Activated CD4-positive, alpha-beta T cell treated with anti-CD3 and anti-CD28 coated beads, Interleukin-2, amount 50 U/mL, for 16 hours (primary cell): ENCODE data around the gene SBNO2.
"Not testable (repeated sequence)": the region's sequence is repeated elsewhere in the genome, so short reads cannot be mapped to it uniquely, and the experiment has no call there.

ENCODE experiments used
- DNase-seq: peaks from one replicate; pipeline ENCODE4 v3.0.0-alpha.2; 2020

The SBNO2 gene

GRCh38 chr19:1206150-1206863 is 32.2 kb upstream of the SBNO2 start:
- no peak for DNase-seq

DNA sequence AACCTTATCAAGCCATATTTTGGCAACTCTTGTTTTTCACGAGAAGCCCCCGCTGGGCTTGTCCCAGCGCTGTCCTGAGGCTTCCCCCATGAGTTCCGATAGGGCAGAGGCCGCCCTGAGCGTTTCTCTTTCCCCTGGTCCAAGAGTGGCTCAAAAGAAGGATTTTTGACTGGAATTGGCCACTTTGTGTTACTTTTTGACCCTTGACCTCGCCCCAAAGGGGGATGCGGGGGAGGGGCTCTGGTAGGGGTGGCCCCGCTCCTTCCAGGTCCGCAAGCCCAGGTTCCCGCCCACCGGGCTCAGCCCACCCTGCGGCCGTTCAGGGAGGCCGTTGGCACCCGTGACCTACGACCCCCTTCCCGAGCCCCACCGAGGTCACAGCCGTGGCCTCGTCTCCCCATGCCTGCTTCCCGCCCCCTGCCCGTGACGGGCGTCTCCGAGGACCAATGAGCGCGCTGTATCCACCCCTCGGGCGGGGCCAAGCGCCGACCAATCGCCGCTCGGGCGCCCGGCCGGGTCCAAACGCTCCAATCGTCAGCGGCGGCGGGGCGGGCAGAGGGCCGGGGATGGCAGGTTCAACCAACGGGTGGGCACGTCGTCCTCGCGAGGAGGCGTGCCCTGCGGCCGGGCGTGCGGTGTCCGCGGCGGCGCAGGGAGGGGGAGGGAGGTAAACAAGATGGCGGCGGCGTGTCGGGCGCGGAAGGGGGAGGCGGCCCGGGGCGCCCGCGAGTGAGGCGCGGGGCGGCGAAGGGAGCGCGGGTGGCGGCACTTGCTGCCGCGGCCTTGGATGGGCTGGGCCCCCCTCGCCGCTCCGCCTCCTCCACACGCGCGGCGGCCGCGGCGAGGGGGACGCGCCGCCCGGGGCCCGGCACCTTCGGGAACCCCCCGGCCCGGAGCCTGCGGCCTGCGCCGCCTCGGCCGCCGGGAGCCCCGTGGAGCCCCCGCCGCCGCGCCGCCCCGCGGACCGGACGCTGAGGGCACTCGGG is 31.3 kb upstream of the SBNO2 start, which contains the start of gene STK11:
Gene STK11 (plus strand): TSS at position 665 of the 986 bp plus-strand sequence. CDS start 1,136 bp downstream, outside the sequence.
- peak; percentile 99 for DNase-seq

DNA sequence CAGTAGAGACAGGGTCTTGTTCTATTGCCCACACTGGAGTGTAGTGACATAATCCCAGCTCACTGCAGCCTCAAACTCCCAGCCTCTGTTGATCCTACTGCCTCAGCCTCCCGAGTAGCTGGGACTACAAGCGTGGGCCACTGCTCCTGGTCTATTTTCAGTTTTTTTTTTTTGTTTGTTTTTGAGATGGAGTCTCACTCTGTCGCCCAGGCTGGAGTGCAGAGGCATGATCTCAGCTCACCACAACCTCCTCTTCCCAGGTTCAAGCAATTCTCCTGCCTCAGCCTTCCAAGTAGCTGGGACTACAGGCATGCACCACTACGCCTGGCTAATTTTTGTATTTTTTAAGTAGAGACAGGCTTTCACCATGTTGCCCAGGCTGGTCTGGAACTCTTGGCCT is 26.5 kb upstream of the SBNO2 start:
- DNase-seq = not testable (repeated sequence)

GRCh38 chr19:1199531-1199930 is 25.5 kb upstream of the SBNO2 start:
- DNase-seq = no peak

DNA sequence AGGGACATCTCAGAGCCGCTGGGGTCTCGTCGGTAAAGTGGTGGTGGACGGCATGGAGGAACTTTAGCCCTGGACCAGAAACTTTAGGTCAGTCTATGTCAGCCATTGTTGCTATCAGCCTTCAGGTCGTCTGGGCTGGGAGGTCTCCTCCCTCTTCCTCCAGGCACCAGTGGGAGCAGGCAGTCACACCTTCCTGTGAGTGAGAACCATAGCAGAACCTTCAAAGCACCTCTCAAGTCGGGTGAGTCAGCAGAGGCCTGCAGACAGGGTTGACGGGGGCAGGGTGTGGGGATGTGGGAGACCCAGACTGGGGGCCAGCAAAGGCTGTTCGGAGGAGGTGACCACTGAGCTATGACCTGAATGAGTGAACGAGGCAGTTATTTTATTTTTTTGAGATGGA is 15.4 kb upstream of the SBNO2 start:
- peak; percentile 70 for DNase-seq

DNA sequence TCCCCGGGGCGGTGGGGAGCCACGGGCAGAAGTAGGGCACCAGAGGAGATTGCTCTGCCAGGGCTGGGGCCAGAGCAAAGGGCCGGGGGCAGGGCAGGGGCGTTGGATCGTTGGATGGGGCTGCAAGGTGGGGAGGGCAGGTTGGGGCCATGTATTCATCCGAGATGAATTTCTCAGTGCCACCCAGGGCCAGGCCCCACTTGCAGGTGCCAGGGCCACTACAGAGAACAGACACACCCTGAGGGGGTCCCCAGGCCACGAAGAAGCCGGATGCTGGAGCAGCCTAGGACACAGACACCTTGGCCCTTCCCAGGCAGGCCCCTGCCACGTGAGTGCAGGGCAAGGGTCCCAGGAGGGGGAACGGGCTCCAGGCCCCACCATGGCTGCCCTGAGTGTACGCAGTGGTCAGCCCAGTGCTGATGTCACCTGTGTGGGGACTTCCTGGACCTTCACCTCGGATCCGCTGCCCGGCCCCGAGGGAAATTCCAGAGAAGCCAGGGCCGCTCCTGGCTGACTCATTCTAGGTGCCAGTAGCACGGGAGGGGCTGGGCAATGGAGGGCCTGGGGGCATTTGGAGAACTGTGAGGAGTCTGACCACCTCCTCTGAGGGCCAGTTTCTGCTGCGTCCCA is 9.6 kb upstream of the SBNO2 start:
- no peak for DNase-seq

GRCh38 chr19:1182727-1183126 is 8.7 kb upstream of the SBNO2 start:
- no peak for DNase-seq

GRCh38 chr19:1182068-1182467 is 8.0 kb upstream of the SBNO2 start:
- DNase-seq = no peak

DNA sequence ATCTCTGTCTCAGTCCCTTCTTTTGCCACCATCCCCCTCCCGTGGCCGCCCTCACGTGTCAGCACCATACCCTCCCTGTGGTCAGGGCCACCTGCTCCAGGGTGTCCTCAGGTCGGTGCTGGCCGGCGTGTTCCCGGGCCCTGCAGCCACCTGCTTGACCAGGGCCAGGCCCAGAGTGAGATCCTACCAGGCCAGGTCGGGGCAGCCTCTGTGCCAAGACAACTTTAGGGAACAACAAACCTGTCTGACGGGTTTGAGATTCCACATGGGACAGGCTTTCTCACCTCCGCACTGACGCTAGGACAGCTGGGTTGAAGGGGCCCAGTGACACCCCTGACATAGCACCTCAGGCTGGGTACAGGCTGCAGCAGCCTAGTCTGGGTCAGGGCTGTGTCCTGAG is 7.5 kb upstream of the SBNO2 start:
- DNase-seq = no peak

- no peak for DNase-seq
Measured at GRCh38 chr19:1177322-1178114, 3.5 kb upstream of the SBNO2 start.

GRCh38 chr19:1173159-1173844 is 766 bp downstream of the SBNO2 start:
- no peak for DNase-seq

DNA sequence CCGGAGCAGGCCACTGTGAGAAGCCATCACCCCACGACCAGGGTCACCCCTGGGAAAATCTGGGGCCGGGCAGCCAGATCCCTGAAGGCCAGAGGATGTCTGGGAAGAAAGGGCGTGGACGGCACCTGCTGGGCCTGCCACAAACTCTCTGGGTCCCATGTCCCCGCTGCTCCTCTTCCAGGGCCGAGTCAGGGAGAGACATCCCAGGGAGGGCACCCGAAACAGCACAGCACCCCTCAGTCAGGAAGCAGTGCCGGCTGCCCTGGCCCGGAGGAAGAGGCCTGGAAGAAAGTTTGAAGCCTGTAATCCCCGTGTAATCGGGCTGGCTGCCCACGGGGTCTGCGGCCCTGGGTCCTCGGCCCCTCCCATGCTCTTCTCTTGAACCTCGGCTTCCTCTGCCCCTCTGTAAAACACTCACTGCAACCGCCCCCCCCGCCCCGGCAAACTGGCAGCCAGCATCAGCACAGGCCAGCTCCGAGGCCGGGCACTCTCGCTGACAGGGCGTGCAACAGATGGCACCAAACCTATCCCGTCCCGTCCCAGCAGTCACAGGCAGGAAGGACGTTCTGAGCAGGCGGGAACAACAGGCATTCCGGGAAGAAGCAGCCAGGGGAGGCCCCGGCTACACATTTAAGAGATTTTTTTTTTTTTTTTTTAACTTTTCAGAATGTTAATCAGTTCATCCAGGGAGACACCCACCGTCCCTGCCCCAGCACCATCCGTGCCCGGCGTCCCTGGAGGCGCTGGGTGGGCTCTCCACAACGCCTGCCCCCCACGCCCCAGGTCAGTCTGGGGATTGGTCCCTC is 1.5 kb downstream of the SBNO2 start:
- DNase-seq = no peak

- no peak for DNase-seq
Measured at GRCh38 chr19:1171755-1172352, 2.2 kb downstream of the SBNO2 start.

DNA sequence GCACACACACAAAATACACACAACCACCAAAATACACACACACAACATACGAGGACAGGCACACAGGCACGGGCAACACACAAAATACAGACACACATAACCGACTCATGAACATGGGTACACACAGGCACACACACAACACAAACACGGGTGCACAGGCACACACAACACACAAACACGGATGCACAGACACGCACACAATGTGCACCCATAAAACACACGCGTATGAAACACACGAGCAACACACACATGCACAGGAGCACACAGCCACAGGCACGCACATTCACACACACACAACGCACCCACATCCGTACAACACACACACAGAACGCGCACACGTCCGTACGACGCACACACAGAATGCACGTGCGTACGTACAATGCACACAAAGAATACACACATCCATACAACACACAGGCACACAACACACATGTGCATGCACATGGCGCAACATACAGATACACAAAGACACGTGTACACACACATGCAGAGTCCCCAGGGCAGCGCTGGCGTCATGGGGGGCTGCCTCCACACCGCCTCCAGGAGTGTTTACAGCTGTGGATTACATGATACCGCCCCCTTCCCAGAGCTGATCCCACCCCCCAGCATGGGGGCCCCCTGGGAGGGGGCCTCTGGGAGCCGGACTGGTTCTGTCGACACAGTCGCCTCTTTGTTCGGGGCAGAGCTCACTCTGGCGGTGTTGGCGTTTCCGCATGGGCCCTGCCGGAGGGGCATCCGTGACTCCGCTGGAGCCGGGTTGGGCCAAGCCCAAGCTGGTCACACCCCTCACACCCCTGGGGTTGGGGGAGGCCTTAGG is 2.9 kb downstream of the SBNO2 start:
- no peak for DNase-seq

GRCh38 chr19:1169921-1170885 is 3.9 kb downstream of the SBNO2 start:
- no peak for DNase-seq

DNA sequence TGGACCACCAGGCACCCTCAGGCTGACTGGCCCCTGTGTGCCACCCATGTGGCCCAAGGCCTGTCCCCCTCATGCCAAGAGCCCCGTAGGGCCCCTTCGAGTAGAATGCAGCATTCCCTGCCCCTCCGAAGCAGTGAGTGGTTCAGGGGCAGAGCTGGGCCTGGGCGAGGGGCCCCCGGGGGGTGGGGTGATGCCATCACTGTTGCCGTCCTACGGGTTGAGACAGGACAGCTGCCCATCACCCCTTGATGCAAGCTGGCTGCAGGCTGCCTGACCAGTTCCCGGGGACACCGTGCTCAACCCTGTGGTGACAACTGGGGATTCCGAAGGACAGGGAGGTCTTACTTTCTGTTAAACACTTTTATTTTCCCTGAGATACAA is 4.7 kb downstream of the SBNO2 start:
- DNase-seq = no peak

DNA sequence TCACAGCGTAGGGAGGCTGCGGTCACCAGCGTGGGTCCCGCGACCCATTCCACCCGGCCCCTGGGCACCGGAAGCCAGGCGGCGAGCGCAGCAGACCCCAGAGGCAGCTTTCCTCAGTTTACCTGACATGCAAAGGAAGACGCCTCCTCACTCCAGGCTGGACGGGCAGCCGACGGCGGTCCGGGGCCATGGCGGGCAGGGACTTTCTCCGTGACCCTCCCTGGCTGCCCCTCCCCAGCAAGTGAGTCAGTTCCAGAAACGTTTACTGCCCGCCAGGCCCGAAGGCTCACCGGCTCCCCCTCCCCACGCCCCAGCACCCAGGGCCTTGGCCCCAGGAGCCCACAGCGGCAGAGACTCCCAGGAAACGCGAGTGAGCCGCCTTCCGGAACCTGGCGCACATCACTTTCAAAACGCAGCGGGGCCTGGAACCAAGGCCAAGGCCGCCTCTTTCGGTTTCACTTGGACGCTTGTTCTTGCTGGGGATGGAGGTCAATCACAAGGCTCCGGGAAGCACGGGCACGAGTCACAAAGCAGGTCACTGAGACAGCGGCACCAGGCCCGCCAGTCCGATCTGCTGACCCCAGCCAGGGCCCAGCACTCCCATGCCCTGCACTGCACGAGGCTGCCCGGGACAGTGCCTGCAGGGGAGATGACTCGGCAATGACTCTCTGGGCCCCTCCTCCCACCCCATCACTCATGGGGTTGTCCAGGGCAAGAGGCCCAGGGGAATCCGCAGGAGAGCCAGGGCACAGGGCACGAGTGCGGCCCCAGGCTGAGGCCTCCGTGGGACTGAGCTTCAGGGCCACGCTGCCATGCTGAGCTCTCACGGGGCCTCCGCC is 5.3 kb downstream of the SBNO2 start:
- no peak for DNase-seq
